ENCODE measurements around the gene CLCA1. TPM values are rescaled to one million over a fixed set of nuclear protein-coding genes. Genes with fewer than 3 reads are reported as not detected.

The CLCA1 gene
- total RNA-seq, 1 experiment from 2014 or later: not detected

DNA sequence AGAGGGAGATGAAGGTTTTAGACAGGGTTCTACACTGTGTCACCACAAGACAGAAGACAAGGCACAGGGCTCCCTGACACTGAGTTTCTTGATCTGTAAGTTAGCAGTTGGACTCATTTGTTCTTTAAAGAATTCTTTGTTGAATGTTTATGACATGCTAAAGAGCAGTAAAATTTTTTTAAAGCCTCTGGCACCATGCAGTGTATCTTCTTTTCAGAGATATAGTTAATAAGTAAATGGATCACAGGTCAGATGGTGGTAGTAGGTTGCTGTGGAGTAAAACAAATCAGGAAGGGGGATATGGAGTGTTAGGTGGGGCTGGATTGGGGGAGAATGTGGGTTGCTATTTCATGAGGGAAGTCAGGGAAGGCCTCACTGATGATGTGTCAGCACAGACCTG is 80.1 kb downstream of the CLCA1 start:
- Mint-ChIP-seq H3K4me1 (peaks cover 10 to 11% of the 10 kb centered on the region in 2 experiments), H3K27ac (peak overlapping the region in 1 of 3 experiments; percentile 10; a peak in 1 of 7 replicates), H3K27me3 (ENCODE audit: low read depth) (no peaks in the 10 kb centered on the region), H3K4me3 (no peak overlapping the region), H3K9me3 (peaks cover 0 to 8% of the 10 kb centered on the region in 2 experiments; a peak in 2 of 5 replicates), H3K36me3 (ENCODE audit: insufficient read depth in 1 of 3, low read depth in 3 of 3) (peaks cover 0 to 1% (median 0%) of the 10 kb centered on the region in 3 experiments; a peak in 2 of 7 replicates)
- Histone ChIP-seq H3K4ac (ENCODE audit: low read depth, low read length) (no peak overlapping the region), H2AK5ac (ENCODE audit: insufficient read length, low read length) (no peak overlapping the region), H2BK15ac (ENCODE audit: low read depth, low read length) (no peak overlapping the region), H3K4me1 (ENCODE audit: insufficient read depth, low read length) (no peaks in the 10 kb centered on the region), H3K27ac (ENCODE audit: insufficient read length, low read depth, low read length) (no peak overlapping the region), H4K20me1 (ENCODE audit: control insufficient read depth, insufficient read depth, insufficient read length) (no peaks in the 10 kb centered on the region), H4K5ac (ENCODE audit: insufficient read length, low read depth, low read length) (no peak overlapping the region), H3K4me2 (ENCODE audit: insufficient read depth, insufficient read length, low read length) (no peak overlapping the region), H3T11ph (ENCODE audit: low read length) (no peak overlapping the region), H3K23me2 (ENCODE audit: insufficient read length, low read depth, low read length, poor library complexity, severe bottlenecking) (no peaks in the 10 kb centered on the region), H2BK20ac (ENCODE audit: low read depth, low read length, poor library complexity, severe bottlenecking) (no peak overlapping the region), H2BK12ac (ENCODE audit: insufficient read length, low read depth, low read length) (no peak overlapping the region), H3K79me1 (ENCODE audit: insufficient read depth, low read depth, low read length, poor library complexity, severe bottlenecking) (no peaks in the 10 kb centered on the region), H4K8ac (replicated peaks; ENCODE audit: insufficient read length, low read depth, low read length) (no peak overlapping the region), H4K91ac (ENCODE audit: insufficient read length, low read depth, low read length) (no peak overlapping the region), H2AFZ (ENCODE audit: low read length) (no peak overlapping the region), H2BK120ac (ENCODE audit: low read depth, low read length, poor library complexity, severe bottlenecking) (no peak overlapping the region), H3K27me3 (ENCODE audit: insufficient read depth, low read length) (no peaks in the 10 kb centered on the region), H3K18ac (ENCODE audit: insufficient read length, low read depth, low read length) (no peak overlapping the region), H3K79me2 (ENCODE audit: insufficient read depth, low read length) (no peaks in the 10 kb centered on the region), H3K23ac (ENCODE audit: insufficient read length, low read depth, low read length) (no peak overlapping the region), H3K9me3 (ENCODE audit: control insufficient read depth, low read depth, low read length) (no peaks in the 10 kb centered on the region), H2BK5ac (ENCODE audit: insufficient read length, low read length) (no peak overlapping the region), H3K56ac (ENCODE audit: insufficient read length, low read depth, low read length) (no peak overlapping the region), H3K9ac (ENCODE audit: extremely low read depth, insufficient read length, low read length) (no peak overlapping the region), H3K14ac (ENCODE audit: insufficient read depth, low read length) (no peak overlapping the region)
- DNase-seq: no peak
- TF ChIP-seq, protein P1, sequence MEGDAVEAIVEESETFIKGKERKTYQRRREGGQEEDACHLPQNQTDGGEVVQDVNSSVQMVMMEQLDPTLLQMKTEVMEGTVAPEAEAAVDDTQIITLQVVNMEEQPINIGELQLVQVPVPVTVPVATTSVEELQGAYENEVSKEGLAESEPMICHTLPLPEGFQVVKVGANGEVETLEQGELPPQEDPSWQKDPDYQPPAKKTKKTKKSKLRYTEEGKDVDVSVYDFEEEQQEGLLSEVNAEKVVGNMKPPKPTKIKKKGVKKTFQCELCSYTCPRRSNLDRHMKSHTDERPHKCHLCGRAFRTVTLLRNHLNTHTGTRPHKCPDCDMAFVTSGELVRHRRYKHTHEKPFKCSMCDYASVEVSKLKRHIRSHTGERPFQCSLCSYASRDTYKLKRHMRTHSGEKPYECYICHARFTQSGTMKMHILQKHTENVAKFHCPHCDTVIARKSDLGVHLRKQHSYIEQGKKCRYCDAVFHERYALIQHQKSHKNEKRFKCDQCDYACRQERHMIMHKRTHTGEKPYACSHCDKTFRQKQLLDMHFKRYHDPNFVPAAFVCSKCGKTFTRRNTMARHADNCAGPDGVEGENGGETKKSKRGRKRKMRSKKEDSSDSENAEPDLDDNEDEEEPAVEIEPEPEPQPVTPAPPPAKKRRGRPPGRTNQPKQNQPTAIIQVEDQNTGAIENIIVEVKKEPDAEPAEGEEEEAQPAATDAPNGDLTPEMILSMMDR (conservative IDR thresholded peaks at IDR 0.05): no peak

Other genes starting within 250 kb of the CLCA1 start
- gene ODF2L, start 72.6 kb upstream of the CLCA1 start, total RNA-seq (2021): 21.5 and 27.3 TPM in 2 replicates
- gene CLCA2, start 44.8 kb upstream of the CLCA1 start, total RNA-seq (2021): not detected in 2 replicates
- not detected in 2 replicates for gene CLCA4, start 78.2 kb downstream of the CLCA1 start, total RNA-seq (2021)
- 36.6 and 37.4 TPM in 2 replicates for gene SH3GLB1, start 235.6 kb downstream of the CLCA1 start, total RNA-seq (2021)

All from H9 (cell line).